ENCODE data around the gene KPNA2. TPM values are rescaled to one million over a fixed set of nuclear protein-coding genes. Genes with fewer than 3 reads are reported as not detected.
"Not testable (repeated sequence)": the region's sequence is repeated elsewhere in the genome, so short reads cannot be mapped to it uniquely, and the experiment has no call there.

KPNA2 gene
- total and polyA plus RNA-seq, 9 of the 15 experiments (the other 6 are each of a cell fraction or from before 2014, with no cell fraction given) = 132 to 984 (median 241) TPM

GRCh38 chr17:68047890-68048542 is 12.5 kb downstream of the KPNA2 start:
- FAIRE-seq (peak; percentile 61), ATAC-seq (peak; percentile 50)
- H3K36me3 ChIP-seq (ENCODE audit: control insufficient read depth, insufficient read depth, low read length) = peaks cover 41% of the 10 kb centered on the region
- H2AFZ ChIP-seq (ENCODE audit: low read depth, low read length); CTCF ChIA-PET (ENCODE audit: low intra/inter-chr PET ratio); BruUV-seq (replicated peaks); H3K9me3 ChIP-seq (replicated peaks; ENCODE audit: control insufficient read depth, insufficient read depth, low read depth, low read length); H3K27me3 ChIP-seq (ENCODE audit: control insufficient read depth in 2 of 2, insufficient read depth in 2 of 2, low read length in 2 of 2); DNase-seq (ENCODE audit: extremely low read depth in 1 of 4, low spot score in 3 of 4); in situ Hi-C loops (cut with MboI); H3K9ac ChIP-seq (ENCODE audit: insufficient read depth in 1 of 2, low read depth in 2 of 2, low read length in 2 of 2); H4K20me1 ChIP-seq (replicated peaks; ENCODE audit: control insufficient read depth, insufficient read depth, low read length); H3K4me1 ChIP-seq (replicated peaks in 1 of 2; ENCODE audit: control insufficient read depth in 2 of 2, insufficient read depth in 2 of 2, low read length in 2 of 2); H3K4me3 ChIP-seq; intact Hi-C loops (cut with micrococcal nuclease); H3K79me2 ChIP-seq (ENCODE audit: control insufficient read depth, insufficient read depth, low read length); H3K9me1 ChIP-seq (ENCODE audit: control insufficient read depth, insufficient read depth, low read length); H3K4me2 ChIP-seq (ENCODE audit: insufficient read depth, low read length); H3K27ac ChIP-seq (ENCODE audit: extremely low read depth, low read depth, low read length): not testable (repeated sequence)
- WGBS (ENCODE audit: insufficient coverage, low coverage, missing lambda C conversion rate) = 42% methylated on average over 6 of the region's 7 CpGs
- TF ChIP-seq EWSR1 (IDR thresholded peaks at IDR 0.05; ENCODE audit: borderline replicate concordance, low read depth, partially characterized antibody) = peak; percentile 22
- TF ChIP-seq POLR2A (conservative IDR thresholded peaks at IDR 0.05) = peak; percentile 46
- 0 out of 2 replicates have a peak, but pooled peaks have one; percentile 8 for TF ChIP-seq ILF3 (IDR thresholded peaks at IDR 0.05; ENCODE audit: borderline replicate concordance)
- peak; percentile 36 for TF ChIP-seq POLR2B (IDR thresholded peaks at IDR 0.05; ENCODE audit: low read depth, partially characterized antibody)
- TF ChIP-seq POLR2AphosphoS5 (IDR thresholded peaks at IDR 0.05; ENCODE audit: control insufficient read depth, insufficient read depth, low read depth, low read length) = 0 out of 2 replicates have a peak, but pooled peaks have one; percentile 7
- TF ChIP-seq POLR2H (tag; IDR thresholded peaks at IDR 0.05; ENCODE audit: low read depth) = peak; percentile 48; the same call in 1 of the 2 replicates
- TF ChIP-seq SUPT5H (IDR thresholded peaks at IDR 0.05) = peak; percentile 41
- POLR2A ChIA-PET = interaction anchor here (0.7 to 3.5 kb wide), 5 partner anchors 8 to 1094 kb away, joined by 3 to 22 read pairs (median 4); partner anchors contain the start of gene KPNA2

Data from K562 (cell line).